ENCODE measurements around the gene HERC5.

The HERC5 gene

DNA sequence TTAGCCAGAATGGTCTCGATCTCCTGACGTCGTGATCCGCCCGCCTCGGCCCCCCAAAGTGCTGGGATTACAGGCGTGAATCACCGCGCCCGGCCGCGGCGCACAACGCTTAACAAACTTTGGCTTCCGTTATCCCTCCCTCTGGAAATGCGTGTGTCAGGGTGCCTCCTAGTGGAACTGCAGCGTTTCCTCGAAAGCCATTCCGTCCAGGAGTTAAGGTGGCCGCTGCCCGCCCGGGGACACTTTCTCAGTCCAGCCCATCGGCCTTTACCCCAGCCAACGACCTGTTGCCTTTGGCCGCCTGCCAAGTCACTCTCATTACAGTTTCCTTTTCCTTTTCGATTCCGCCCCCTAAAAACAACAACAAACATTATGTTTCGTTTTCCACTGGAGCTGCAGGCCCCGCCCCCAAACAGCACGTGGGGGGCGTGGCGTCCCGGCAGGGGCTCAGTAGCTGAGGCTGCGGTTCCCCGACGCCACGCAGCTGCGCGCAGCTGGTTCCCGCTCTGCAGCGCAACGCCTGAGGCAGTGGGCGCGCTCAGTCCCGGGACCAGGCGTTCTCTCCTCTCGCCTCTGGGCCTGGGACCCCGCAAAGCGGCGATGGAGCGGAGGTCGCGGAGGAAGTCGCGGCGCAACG, at the start of gene HERC5:
Gene HERC5 (plus strand): TSS at position 450 of the 637 bp plus-strand sequence. CDS start 151 bp downstream, at position 601.
- Histone ChIP-seq H3K36me3 (ENCODE audit: control insufficient read depth, insufficient read depth, low read length, severe bottlenecking) (no peaks in the 10 kb centered on the region), H3K4me3 (ENCODE audit: low read length) (peak within 1 kb of the TSS; percentile 87), H3K4me1 (ENCODE audit: control insufficient read depth, insufficient read depth, low read length) (no peaks in the 10 kb centered on the region), H3K9ac (ENCODE audit: low read length) (peak within 1 kb of the TSS; percentile 58), H3K9me3 (ENCODE audit: control insufficient read depth, low read length) (no peaks in the 10 kb centered on the region), H3K27me3 (replicated peaks; ENCODE audit: control insufficient read depth, insufficient read depth, low read length) (no peaks in the 10 kb centered on the region)
- DNase-seq (ENCODE audit: low read depth), result peak; percentile 93

DNA sequence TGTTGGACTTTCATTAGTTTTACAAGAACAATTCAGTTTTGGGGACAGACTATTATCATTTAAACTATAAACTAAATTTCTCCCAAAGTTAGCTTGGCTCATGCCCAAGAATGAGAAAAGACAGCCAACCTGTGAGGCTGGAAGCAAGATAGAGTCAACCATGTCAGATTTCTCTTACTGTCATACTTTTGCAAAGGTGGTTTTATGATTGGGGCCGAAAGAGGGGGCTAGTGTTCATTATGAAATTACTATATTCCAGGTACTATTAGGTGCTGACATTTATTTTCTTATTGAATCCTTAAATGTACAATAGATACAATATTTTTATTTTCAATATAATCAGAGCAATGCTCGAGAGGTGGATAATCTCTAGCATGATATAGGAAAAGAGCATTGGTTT, 47.7 kb upstream of the HERC5 start:
- Histone ChIP-seq H3K4me1 (ENCODE audit: control insufficient read depth, insufficient read depth, low read length) (no peaks in the 10 kb centered on the region), H3K9ac (ENCODE audit: low read length) (no peak overlapping the region), H3K27me3 (replicated peaks; ENCODE audit: control insufficient read depth, insufficient read depth, low read length) (no peaks in the 10 kb centered on the region), H3K36me3 (ENCODE audit: control insufficient read depth, insufficient read depth, low read length, severe bottlenecking) (no peaks in the 10 kb centered on the region), H3K9me3 (ENCODE audit: control insufficient read depth, low read length) (no peaks in the 10 kb centered on the region), H3K4me3 (ENCODE audit: low read length) (no peak overlapping the region)
- DNase-seq (ENCODE audit: low read depth), result no peak

DNA sequence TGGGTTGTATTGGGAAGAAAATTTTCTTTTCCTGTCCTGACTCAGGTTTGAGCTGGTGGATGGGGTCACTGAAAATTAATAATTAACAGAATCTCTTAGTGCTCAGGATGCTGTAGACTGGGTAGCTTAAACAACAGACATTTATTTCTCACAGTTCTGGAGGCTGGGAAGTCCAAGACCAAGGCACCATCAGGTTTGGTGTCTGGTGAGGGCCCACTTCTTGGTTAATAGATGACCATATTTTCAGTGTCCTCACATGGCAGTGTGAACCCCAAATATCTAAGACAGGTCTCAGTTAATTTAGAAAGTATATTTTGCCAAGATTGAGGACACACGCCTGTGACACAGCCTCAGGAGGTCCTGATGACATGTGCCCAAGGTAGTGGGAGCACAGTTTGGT, 47.1 kb upstream of the HERC5 start:
- no peak overlapping the region for H3K9ac ChIP-seq (ENCODE audit: low read length)
- H3K4me3 ChIP-seq (ENCODE audit: low read length), result no peak overlapping the region
- H3K27me3 ChIP-seq (replicated peaks; ENCODE audit: control insufficient read depth, insufficient read depth, low read length), result no peaks in the 10 kb centered on the region
- DNase-seq (ENCODE audit: low read depth), result no peak
- H3K9me3 ChIP-seq (ENCODE audit: control insufficient read depth, low read length), result no peaks in the 10 kb centered on the region
- H3K4me1 ChIP-seq (ENCODE audit: control insufficient read depth, insufficient read depth, low read length), result no peaks in the 10 kb centered on the region
- no peaks in the 10 kb centered on the region for H3K36me3 ChIP-seq (ENCODE audit: control insufficient read depth, insufficient read depth, low read length, severe bottlenecking)

DNA sequence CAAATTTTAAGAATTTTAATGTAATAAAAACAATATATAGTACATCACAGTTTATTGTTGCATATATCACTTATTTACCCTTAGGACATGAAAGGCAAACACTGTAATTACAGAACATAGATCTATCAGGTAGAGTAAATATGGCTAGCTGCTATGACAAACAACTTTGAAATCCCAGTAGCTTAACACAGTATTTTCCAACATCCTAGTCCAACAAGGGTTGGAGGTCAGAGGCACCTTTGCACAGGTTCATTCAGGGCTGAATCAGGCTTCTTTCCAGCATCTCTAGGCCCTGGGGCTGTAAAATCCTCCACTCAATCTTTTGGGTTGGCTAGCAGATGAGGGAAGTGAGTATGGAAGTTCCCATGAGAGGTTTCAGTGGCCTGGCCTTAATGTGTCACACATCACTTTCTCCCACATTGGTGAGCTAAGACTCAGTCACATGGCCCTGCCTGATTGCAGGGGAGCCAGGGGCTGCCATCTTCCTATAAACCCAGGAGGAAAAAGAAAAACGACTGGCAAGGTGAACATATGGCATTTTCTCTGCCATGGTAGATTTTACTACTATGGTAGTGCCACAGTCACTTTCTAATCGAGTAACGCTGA, 45.3 kb upstream of the HERC5 start:
- H3K27me3 ChIP-seq (replicated peaks; ENCODE audit: control insufficient read depth, insufficient read depth, low read length), result no peaks in the 10 kb centered on the region
- no peak overlapping the region for H3K9ac ChIP-seq (ENCODE audit: low read length)
- DNase-seq (ENCODE audit: low read depth), result no peak
- H3K4me1 ChIP-seq (ENCODE audit: control insufficient read depth, insufficient read depth, low read length), result no peaks in the 10 kb centered on the region
- H3K36me3 ChIP-seq (ENCODE audit: control insufficient read depth, insufficient read depth, low read length, severe bottlenecking), result no peaks in the 10 kb centered on the region
- no peak overlapping the region for H3K4me3 ChIP-seq (ENCODE audit: low read length)
- no peaks in the 10 kb centered on the region for H3K9me3 ChIP-seq (ENCODE audit: control insufficient read depth, low read length)

DNA sequence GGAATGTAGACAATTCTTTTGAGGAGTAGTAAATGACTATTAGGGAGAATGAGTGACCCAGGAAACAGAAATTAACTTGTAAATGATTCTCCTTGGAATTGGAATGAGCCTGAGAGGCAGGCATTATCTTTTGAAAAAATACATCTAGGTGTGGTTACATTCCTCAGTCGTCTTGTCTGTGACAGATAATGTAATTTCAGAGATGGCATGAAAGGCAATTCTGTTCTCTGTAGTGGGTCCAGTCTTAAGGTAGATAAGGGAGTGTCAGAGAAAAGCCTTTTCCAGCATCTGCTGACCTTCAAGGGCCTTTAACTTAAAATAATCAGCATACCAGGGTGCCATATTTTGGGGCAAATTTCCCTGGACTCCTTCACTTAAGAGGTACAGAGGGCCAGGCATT, 43.1 kb upstream of the HERC5 start:
- Histone ChIP-seq H3K9ac (ENCODE audit: low read length) (no peak overlapping the region), H3K4me3 (ENCODE audit: low read length) (no peak overlapping the region), H3K36me3 (ENCODE audit: control insufficient read depth, insufficient read depth, low read length, severe bottlenecking) (no peaks in the 10 kb centered on the region), H3K27me3 (replicated peaks; ENCODE audit: control insufficient read depth, insufficient read depth, low read length) (no peaks in the 10 kb centered on the region), H3K4me1 (ENCODE audit: control insufficient read depth, insufficient read depth, low read length) (no peaks in the 10 kb centered on the region), H3K9me3 (ENCODE audit: control insufficient read depth, low read length) (no peaks in the 10 kb centered on the region)
- DNase-seq (ENCODE audit: low read depth), result no peak

DNA sequence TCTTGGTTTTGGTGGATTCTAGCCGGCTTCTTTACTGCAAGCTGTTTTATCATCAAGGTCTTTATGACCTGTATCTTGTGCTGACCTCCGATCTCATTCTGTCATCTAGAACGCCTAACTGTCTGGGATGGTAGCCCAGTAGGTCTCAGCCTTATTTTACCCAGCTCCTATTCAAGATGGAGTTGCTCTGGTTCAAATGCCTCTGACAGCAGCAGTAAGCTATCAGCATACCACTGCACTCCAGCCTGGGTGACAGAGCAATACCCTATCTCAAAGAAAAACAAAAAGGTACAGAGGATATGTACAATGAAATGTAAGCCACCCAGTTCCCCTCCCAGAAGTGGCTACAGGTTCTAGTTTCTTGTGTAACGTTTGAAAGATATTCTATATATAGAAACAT, 42.2 kb upstream of the HERC5 start:
- DNase-seq (ENCODE audit: low read depth), result no peak
- no peak overlapping the region for H3K9ac ChIP-seq (ENCODE audit: low read length)

DNA sequence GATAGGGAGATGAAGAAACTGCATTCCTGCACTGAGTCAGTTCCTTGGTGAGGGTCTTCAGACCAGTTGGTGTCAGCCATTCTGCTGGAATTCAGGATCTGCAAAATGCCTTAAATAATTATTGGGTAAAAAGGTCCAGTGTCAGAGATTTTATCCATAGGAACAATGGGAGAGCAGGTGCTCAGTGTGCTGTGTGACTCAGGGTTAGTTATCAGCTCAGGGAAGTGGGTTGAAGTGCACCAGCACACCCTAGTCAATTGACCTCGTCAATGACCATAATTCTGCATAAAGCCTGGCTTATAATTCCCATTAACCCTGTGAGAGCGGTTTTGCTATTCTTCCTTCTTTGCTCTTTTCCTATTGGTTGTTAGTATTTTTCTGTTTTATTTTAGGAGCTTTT, 40.9 kb upstream of the HERC5 start:
- no peaks in the 10 kb centered on the region for H3K9me3 ChIP-seq (ENCODE audit: control insufficient read depth, low read length)
- H3K27me3 ChIP-seq (replicated peaks; ENCODE audit: control insufficient read depth, insufficient read depth, low read length), result no peaks in the 10 kb centered on the region
- H3K4me3 ChIP-seq (ENCODE audit: low read length), result no peak overlapping the region
- no peaks in the 10 kb centered on the region for H3K4me1 ChIP-seq (ENCODE audit: control insufficient read depth, insufficient read depth, low read length)
- H3K9ac ChIP-seq (ENCODE audit: low read length), result no peak overlapping the region
- no peak for DNase-seq (ENCODE audit: low read depth)
- H3K36me3 ChIP-seq (ENCODE audit: control insufficient read depth, insufficient read depth, low read length, severe bottlenecking), result no peaks in the 10 kb centered on the region

More for the DNA sequence above, 42.2 kb upstream of the HERC5 start:
- H3K4me3 ChIP-seq (ENCODE audit: low read length), result no peak overlapping the region
- no peaks in the 10 kb centered on the region for H3K9me3 ChIP-seq (ENCODE audit: control insufficient read depth, low read length)
- H3K27me3 ChIP-seq (replicated peaks; ENCODE audit: control insufficient read depth, insufficient read depth, low read length), result no peaks in the 10 kb centered on the region
- no peaks in the 10 kb centered on the region for H3K4me1 ChIP-seq (ENCODE audit: control insufficient read depth, insufficient read depth, low read length)
- H3K36me3 ChIP-seq (ENCODE audit: control insufficient read depth, insufficient read depth, low read length, severe bottlenecking), result no peaks in the 10 kb centered on the region

DNA sequence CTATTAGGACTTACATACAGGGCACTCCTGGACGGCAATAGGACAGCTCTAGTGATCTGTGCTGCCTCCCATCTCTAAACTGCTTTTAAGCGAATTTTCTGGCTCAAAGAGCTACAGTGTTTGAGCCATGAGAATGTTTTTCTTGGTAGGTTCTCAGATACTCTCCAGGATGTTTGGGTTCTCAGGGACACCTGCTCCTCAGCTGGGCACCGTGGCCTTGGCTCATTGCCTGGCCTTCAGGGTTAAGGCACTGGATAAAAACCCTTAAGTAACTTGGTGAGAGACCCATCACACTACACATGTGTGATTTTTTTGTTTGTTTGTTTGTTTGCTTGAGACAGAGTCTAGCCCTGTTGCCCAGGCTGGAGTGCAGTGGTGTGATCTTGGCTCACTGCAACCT, 38.5 kb upstream of the HERC5 start:
- H3K4me1 ChIP-seq (ENCODE audit: control insufficient read depth, insufficient read depth, low read length), result no peaks in the 10 kb centered on the region
- H3K36me3 ChIP-seq (ENCODE audit: control insufficient read depth, insufficient read depth, low read length, severe bottlenecking), result no peaks in the 10 kb centered on the region
- H3K9me3 ChIP-seq (ENCODE audit: control insufficient read depth, low read length), result no peaks in the 10 kb centered on the region
- no peaks in the 10 kb centered on the region for H3K27me3 ChIP-seq (replicated peaks; ENCODE audit: control insufficient read depth, insufficient read depth, low read length)
- no peak overlapping the region for H3K9ac ChIP-seq (ENCODE audit: low read length)
- no peak for DNase-seq (ENCODE audit: low read depth)
- H3K4me3 ChIP-seq (ENCODE audit: low read length), result no peak overlapping the region

DNA sequence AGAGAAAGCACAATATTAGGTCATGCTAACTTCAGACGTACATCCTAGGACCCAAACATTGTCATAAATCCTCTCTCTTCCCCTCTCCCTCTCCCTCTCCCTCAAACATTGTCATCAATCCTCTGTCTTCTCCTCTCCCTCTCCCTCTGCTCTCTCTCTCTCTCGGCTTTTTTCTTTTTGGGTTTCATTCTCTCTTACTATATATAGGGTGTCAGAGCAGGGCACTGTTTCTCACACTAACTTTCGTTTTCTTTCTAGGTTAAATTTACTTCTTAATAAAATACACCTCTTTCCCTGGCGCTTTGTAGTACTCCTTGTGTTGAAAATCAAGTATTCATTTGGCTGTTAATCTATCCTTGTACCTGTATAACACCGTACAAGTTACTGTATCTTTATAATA, 37.0 kb upstream of the HERC5 start:
- Histone ChIP-seq H3K4me1 (ENCODE audit: control insufficient read depth, insufficient read depth, low read length) (no peaks in the 10 kb centered on the region), H3K4me3 (ENCODE audit: low read length) (no peak overlapping the region), H3K27me3 (replicated peaks; ENCODE audit: control insufficient read depth, insufficient read depth, low read length) (no peaks in the 10 kb centered on the region), H3K9ac (ENCODE audit: low read length) (no peak overlapping the region), H3K9me3 (ENCODE audit: control insufficient read depth, low read length) (no peaks in the 10 kb centered on the region), H3K36me3 (ENCODE audit: control insufficient read depth, insufficient read depth, low read length, severe bottlenecking) (no peaks in the 10 kb centered on the region)
- DNase-seq (ENCODE audit: low read depth), result no peak

DNA sequence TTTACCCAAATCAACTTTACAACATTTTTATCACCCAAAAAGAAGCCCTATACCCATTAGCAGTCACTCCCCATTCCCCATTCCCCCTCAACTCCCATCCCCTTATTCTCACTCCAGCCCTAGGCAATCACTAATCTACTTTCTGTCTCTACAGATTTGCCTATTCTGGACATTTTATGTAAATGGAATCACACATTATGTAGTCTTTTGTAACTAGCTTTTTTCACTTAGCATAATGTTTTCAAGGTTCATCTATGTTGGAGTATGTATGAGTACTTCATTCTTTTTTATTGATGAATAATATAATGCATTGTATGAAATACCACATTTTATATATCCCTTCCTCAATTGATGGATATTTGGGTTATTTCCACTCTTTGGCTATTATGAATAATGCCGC, 36.1 kb upstream of the HERC5 start:
- Histone ChIP-seq H3K9ac (ENCODE audit: low read length) (no peak overlapping the region), H3K9me3 (ENCODE audit: control insufficient read depth, low read length) (no peaks in the 10 kb centered on the region), H3K27me3 (replicated peaks; ENCODE audit: control insufficient read depth, insufficient read depth, low read length) (no peaks in the 10 kb centered on the region), H3K4me1 (ENCODE audit: control insufficient read depth, insufficient read depth, low read length) (no peaks in the 10 kb centered on the region), H3K36me3 (ENCODE audit: control insufficient read depth, insufficient read depth, low read length, severe bottlenecking) (no peaks in the 10 kb centered on the region), H3K4me3 (ENCODE audit: low read length) (no peak overlapping the region)
- no peak for DNase-seq (ENCODE audit: low read depth)

DNA sequence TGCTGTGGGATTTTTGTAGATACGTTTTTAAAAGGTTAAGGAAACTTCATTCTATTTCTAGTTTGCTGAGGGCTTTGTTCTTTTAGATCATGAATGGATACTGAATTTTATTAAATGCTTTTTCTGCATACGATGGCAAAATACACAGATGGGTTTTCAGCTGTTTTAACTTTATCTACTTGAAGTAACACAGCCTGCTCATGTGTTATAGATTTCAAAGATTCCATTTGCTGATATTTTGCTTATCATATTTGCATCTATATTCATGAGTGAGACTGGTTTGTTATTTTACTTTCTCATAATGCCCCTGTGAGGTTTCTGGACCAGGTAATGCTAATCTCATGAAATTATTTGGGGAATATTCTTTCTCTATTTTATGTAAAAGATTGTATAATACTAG, 34.5 kb upstream of the HERC5 start:
- Histone ChIP-seq H3K9ac (ENCODE audit: low read length) (no peak overlapping the region), H3K4me1 (ENCODE audit: control insufficient read depth, insufficient read depth, low read length) (no peaks in the 10 kb centered on the region), H3K4me3 (ENCODE audit: low read length) (no peak overlapping the region), H3K9me3 (ENCODE audit: control insufficient read depth, low read length) (no peaks in the 10 kb centered on the region), H3K27me3 (replicated peaks; ENCODE audit: control insufficient read depth, insufficient read depth, low read length) (no peaks in the 10 kb centered on the region), H3K36me3 (ENCODE audit: control insufficient read depth, insufficient read depth, low read length, severe bottlenecking) (no peaks in the 10 kb centered on the region)
- no peak for DNase-seq (ENCODE audit: low read depth)

DNA sequence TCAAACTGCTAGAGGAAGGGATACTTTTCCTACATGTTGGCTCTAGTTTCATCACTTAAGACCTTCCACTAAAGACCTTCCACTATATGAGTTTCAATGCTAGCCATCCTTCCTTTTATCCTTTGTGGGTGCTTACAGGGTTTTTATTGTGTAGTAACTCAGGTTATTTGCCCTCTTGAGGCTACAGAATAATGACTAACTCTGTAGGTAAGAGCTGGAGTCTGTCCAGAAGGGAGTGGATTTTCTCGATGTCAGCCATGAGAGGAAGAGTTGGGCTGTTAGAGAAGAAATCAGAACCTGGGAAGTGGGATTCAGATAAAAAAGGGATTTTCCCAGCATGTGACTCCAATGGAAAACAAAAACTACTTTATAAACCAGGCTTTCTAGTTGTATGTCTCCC, 27.5 kb upstream of the HERC5 start:
- Histone ChIP-seq H3K27me3 (replicated peaks; ENCODE audit: control insufficient read depth, insufficient read depth, low read length) (no peaks in the 10 kb centered on the region), H3K9ac (ENCODE audit: low read length) (no peak overlapping the region), H3K9me3 (ENCODE audit: control insufficient read depth, low read length) (peaks cover 7% of the 10 kb centered on the region), H3K4me1 (ENCODE audit: control insufficient read depth, insufficient read depth, low read length) (no peaks in the 10 kb centered on the region), H3K4me3 (ENCODE audit: low read length) (no peak overlapping the region), H3K36me3 (ENCODE audit: control insufficient read depth, insufficient read depth, low read length, severe bottlenecking) (no peaks in the 10 kb centered on the region)
- DNase-seq (ENCODE audit: low read depth), result no peak

All from adipocyte (in vitro differentiated cells).